Mesenchymal stem cell (in vitro differentiated cells and primary cell): Measurements from ENCODE around the gene ERC2.
A peak's percentile ranks its signal among the peaks of the same experiment; 100 is the strongest.
"Not testable (repeated sequence)": the region's sequence is repeated elsewhere in the genome, so short reads cannot be mapped to it uniquely, and the experiment has no call there.

Experiments
- DNase-seq: peaks from one replicate; pipeline ENCODE4 v3.0.0-alpha.2; 2013
- H2AFZ ChIP-seq: one replicate; pipeline ENCODE4 v1.6.1; 2013; ENCODE audit warnings: low read depth, mild to moderate bottlenecking, control low read depth, inconsistent platforms, low read length, moderate library complexity
- H2AK5ac ChIP-seq: 2 replicates; pipeline ENCODE4 v1.6.1; 2013; ENCODE audit warnings: low read length, moderate library complexity, mild to moderate bottlenecking, inconsistent platforms; ENCODE audit not compliant: severe bottlenecking
- H2BK120ac ChIP-seq: one replicate; pipeline ENCODE4 v1.6.1; 2013; ENCODE audit warnings: low read depth, mild to moderate bottlenecking, inconsistent platforms, low read length, moderate library complexity
- H2BK12ac ChIP-seq, 2 experiments: one replicate each; pipeline ENCODE4 v1.6.1; 2013; ENCODE audit warnings: inconsistent platforms in 2 of 2, low read length in 2 of 2, mild to moderate bottlenecking in 2 of 2, moderate library complexity in 2 of 2, control low read depth in 1 of 2
- H2BK15ac ChIP-seq: one replicate; pipeline ENCODE4 v1.6.1; 2013; ENCODE audit warnings: mild to moderate bottlenecking, low read depth, inconsistent platforms; ENCODE audit not compliant: poor library complexity, severe bottlenecking
- H2BK5ac ChIP-seq: 2 replicates; pipeline ENCODE4 v1.6.1; 2013; ENCODE audit warnings: low read depth, mild to moderate bottlenecking, low read length, control low read depth, inconsistent platforms; ENCODE audit not compliant: poor library complexity, severe bottlenecking
- H3K14ac ChIP-seq, 2 experiments: one replicate each; pipeline ENCODE4 v1.6.1; 2013; ENCODE audit warnings: inconsistent platforms in 2 of 2, low read length in 2 of 2, control low read depth in 1 of 2, mild to moderate bottlenecking in 1 of 2, moderate library complexity in 1 of 2
- H3K18ac ChIP-seq, 2 experiments: one replicate each; pipeline ENCODE4 v1.6.1; 2013; ENCODE audit warnings: inconsistent platforms in 2 of 2, low read length in 2 of 2, control low read depth in 1 of 2, low read depth in 1 of 2, mild to moderate bottlenecking in 1 of 2
- H3K23ac ChIP-seq, 2 experiments: one replicate each; pipeline ENCODE4 v1.6.1; 2013; ENCODE audit warnings: inconsistent platforms in 2 of 2, low read length in 2 of 2, mild to moderate bottlenecking in 2 of 2, moderate library complexity in 2 of 2, control low read depth in 1 of 2
- H3K27ac ChIP-seq: 2 replicates; pipeline ENCODE4 v1.5.1; 2013; ENCODE audit warnings: mild to moderate bottlenecking, moderate library complexity, low read length, control low read depth, inconsistent platforms; ENCODE audit not compliant: poor library complexity, severe bottlenecking
- H3K27me3 ChIP-seq, 2 experiments: 2 replicates each; pipeline versions ENCODE4 v1.6.1 to v1.7.0; 2013; ENCODE audit warnings: low read length in 2 of 2, mild to moderate bottlenecking in 2 of 2, moderate library complexity in 2 of 2, control low read depth in 1 of 2, inconsistent platforms in 1 of 2; ENCODE audit not compliant: control insufficient read depth in 1 of 2, insufficient read depth in 1 of 2
- H3K36me3 ChIP-seq, 2 experiments: 2 replicates each; pipeline versions ENCODE4 v1.6.1 to v1.7.0; 2013; ENCODE audit warnings: low read length in 2 of 2, control low read depth in 1 of 2, inconsistent platforms in 1 of 2, low read depth in 1 of 2, mild to moderate bottlenecking in 1 of 2; ENCODE audit not compliant: insufficient read depth in 2 of 2, control insufficient read depth in 1 of 2
- H3K4ac ChIP-seq, 2 experiments: one replicate each; pipeline ENCODE4 v1.6.1; 2013; ENCODE audit warnings: inconsistent platforms in 2 of 2, low read length in 2 of 2, mild to moderate bottlenecking in 2 of 2, moderate library complexity in 2 of 2, control low read depth in 1 of 2, low read depth in 1 of 2
- H3K4me1 ChIP-seq: 2 replicates; pipeline ENCODE4 v1.6.1; 2013; ENCODE audit warnings: low read depth, low read length, control low read depth; ENCODE audit not compliant: control insufficient read depth, insufficient read depth
- H3K4me2 ChIP-seq: 2 replicates; pipeline ENCODE4 v1.6.1; 2013; ENCODE audit warnings: low read length, mild to moderate bottlenecking, inconsistent platforms; ENCODE audit not compliant: poor library complexity, severe bottlenecking
- H3K4me3 ChIP-seq, 2 experiments: 2 replicates each; pipeline versions ENCODE4 v1.5.1 to v1.7.0; 2013; ENCODE audit warnings: low read length in 2 of 2, mild to moderate bottlenecking in 2 of 2, control low read depth in 1 of 2, low read depth in 1 of 2; ENCODE audit not compliant: insufficient read depth in 1 of 2
- H3K79me1 ChIP-seq: replicated peaks from 2 replicates; pipeline ENCODE4 v1.6.1; 2013; ENCODE audit warnings: mild to moderate bottlenecking, control low read depth, low read length, inconsistent platforms; ENCODE audit not compliant: poor library complexity, severe bottlenecking
- H3K9ac ChIP-seq: 2 replicates; pipeline ENCODE4 v1.7.0; 2013; ENCODE audit warnings: mild to moderate bottlenecking, low read length, moderate library complexity
- H3K9me3 ChIP-seq: 2 replicates; pipeline ENCODE4 v1.7.0; 2013; ENCODE audit warnings: mild to moderate bottlenecking, low read length; ENCODE audit not compliant: control insufficient read depth
- H4K8ac ChIP-seq: one replicate; pipeline ENCODE4 v1.6.1; 2013; ENCODE audit warnings: inconsistent platforms, mild to moderate bottlenecking, low read length, moderate library complexity
- H4K91ac ChIP-seq: one replicate; pipeline ENCODE4 v1.6.1; 2013; ENCODE audit warnings: mild to moderate bottlenecking, low read length, inconsistent platforms
- WGBS: methylation state at CpG from one replicate; pipeline ENCODE4 v1.1.7; 2013; ENCODE audit warnings: mixed read lengths; 5-methylcytosine and 5-hydroxymethylcytosine counted together

The ERC2 gene

GRCh38 chr3:55842204-55842603 lies 626.1 kb downstream of the ERC2 start:
- Histone ChIP-seq H3K4me3 (no peak overlapping the region), H3K9me3 (no peaks in the 10 kb centered on the region), H2AK5ac (no peak overlapping the region), H3K27ac (no peak overlapping the region), H4K8ac (no peak overlapping the region), H3K4me1 (no peaks in the 10 kb centered on the region), H2BK12ac (no peak overlapping the region), H2BK15ac (no peak overlapping the region), H3K14ac (no peak overlapping the region), H3K4ac (no peak overlapping the region), H3K36me3 (no peaks in the 10 kb centered on the region), H3K4me2 (no peak overlapping the region), H2BK120ac (no peak overlapping the region), H4K91ac (no peak overlapping the region), H3K23ac (no peak overlapping the region), H3K18ac (no peak overlapping the region), H3K9ac (no peak overlapping the region), H3K79me1 (no peaks in the 10 kb centered on the region), H2AFZ (no peak overlapping the region), H3K27me3 (no peaks in the 10 kb centered on the region), H2BK5ac (no peak overlapping the region)
- DNase-seq, result no peak
- 93% methylated on average over 3 of the region's 3 CpGs for WGBS

GRCh38 chr3:55831876-55832275 lies 636.4 kb downstream of the ERC2 start:
- WGBS, result 65% methylated on average over 13 of the region's 13 CpGs
- H3K4me3 ChIP-seq, H3K4me1 ChIP-seq, H3K79me1 ChIP-seq, H3K4me2 ChIP-seq, H3K36me3 ChIP-seq, H3K23ac ChIP-seq, H3K18ac ChIP-seq, H2BK5ac ChIP-seq, H2BK15ac ChIP-seq, H2AK5ac ChIP-seq, H3K27ac ChIP-seq, H3K9ac ChIP-seq, H3K4ac ChIP-seq, H2AFZ ChIP-seq, H3K27me3 ChIP-seq, H3K14ac ChIP-seq, DNase-seq, H2BK120ac ChIP-seq, H3K9me3 ChIP-seq, H4K91ac ChIP-seq: not testable (repeated sequence)
- H4K8ac ChIP-seq, result peak overlapping the region; percentile 27
- H2BK12ac ChIP-seq, result peak overlapping the region in 1 of 2 experiments; percentile 72

- no peaks in the 10 kb centered on the region for H3K36me3 ChIP-seq
- H3K27ac ChIP-seq, result no peak overlapping the region
- no peak overlapping the region for H3K4me3 ChIP-seq
- H2BK12ac ChIP-seq, result no peak overlapping the region
- no peak for DNase-seq
- no peak overlapping the region for H3K18ac ChIP-seq
- H3K9ac ChIP-seq, result no peak overlapping the region
- no peak overlapping the region for H2BK120ac ChIP-seq
- H4K8ac ChIP-seq, result no peak overlapping the region
- no peaks in the 10 kb centered on the region for H3K4me1 ChIP-seq
- H2AK5ac ChIP-seq, result no peak overlapping the region
- WGBS, result 87% methylated on average over 2 of the region's 2 CpGs
- H3K79me1 ChIP-seq, result no peaks in the 10 kb centered on the region
- no peak overlapping the region for H3K4ac ChIP-seq
- H2BK15ac ChIP-seq, result no peak overlapping the region
- no peak overlapping the region for H2AFZ ChIP-seq
- H4K91ac ChIP-seq, result no peak overlapping the region
- H3K9me3 ChIP-seq, result no peaks in the 10 kb centered on the region
- no peak overlapping the region for H3K14ac ChIP-seq
- H3K4me2 ChIP-seq, result no peak overlapping the region
- H3K27me3 ChIP-seq, result no peaks in the 10 kb centered on the region
- H3K23ac ChIP-seq, result no peak overlapping the region
- H2BK5ac ChIP-seq, result no peak overlapping the region
Measured at GRCh38 chr3:55828712-55829111, 639.6 kb downstream of the ERC2 start.

- Histone ChIP-seq H3K4ac (no peak overlapping the region), H3K23ac (no peak overlapping the region), H3K4me3 (no peak overlapping the region), H3K27me3 (no peaks in the 10 kb centered on the region), H3K79me1 (no peaks in the 10 kb centered on the region), H4K91ac (no peak overlapping the region), H3K36me3 (no peaks in the 10 kb centered on the region), H3K4me2 (no peak overlapping the region), H2BK120ac (no peak overlapping the region), H3K4me1 (no peaks in the 10 kb centered on the region), H2AK5ac (no peak overlapping the region), H2BK15ac (no peak overlapping the region), H2BK5ac (no peak overlapping the region), H3K14ac (no peak overlapping the region), H3K27ac (no peak overlapping the region), H3K9me3 (no peaks in the 10 kb centered on the region), H3K18ac (no peak overlapping the region), H4K8ac (no peak overlapping the region), H3K9ac (no peak overlapping the region), H2AFZ (no peak overlapping the region), H2BK12ac (no peak overlapping the region)
- peak; percentile 15 for DNase-seq
- WGBS, result 85% methylated on average over 10 of the region's 10 CpGs
Measured at GRCh38 chr3:55827786-55828185, 640.5 kb downstream of the ERC2 start.
